SH-SY5Y (cell line): ENCODE results near the gene ETFB.

ENCODE experiments used
- GATA2 ChIP-seq: IDR thresholded peaks from 2 replicates; pipeline ENCODE4 v1.6.1; 2011; ENCODE audit warnings: mild to moderate bottlenecking, low read depth, low read length
- GATA3 ChIP-seq: IDR thresholded peaks from 2 replicates; pipeline ENCODE4 v1.6.1; 2011; ENCODE audit warnings: low read depth, mild to moderate bottlenecking, low read length, moderate library complexity

- TF ChIP-seq GATA2, result no peak
- no peak for TF ChIP-seq GATA3
Observed at GRCh38 chr19:51356159-51356801, 9.9 kb downstream of the ETFB start.
